NCI-H1105 (cell line): ENCODE results near the gene DCBLD2.

Experiments
- DNase-seq: peaks from one replicate; lab custom pipeline; 2025; lab: John Stamatoyannopoulos, UW

The DCBLD2 gene

DNA sequence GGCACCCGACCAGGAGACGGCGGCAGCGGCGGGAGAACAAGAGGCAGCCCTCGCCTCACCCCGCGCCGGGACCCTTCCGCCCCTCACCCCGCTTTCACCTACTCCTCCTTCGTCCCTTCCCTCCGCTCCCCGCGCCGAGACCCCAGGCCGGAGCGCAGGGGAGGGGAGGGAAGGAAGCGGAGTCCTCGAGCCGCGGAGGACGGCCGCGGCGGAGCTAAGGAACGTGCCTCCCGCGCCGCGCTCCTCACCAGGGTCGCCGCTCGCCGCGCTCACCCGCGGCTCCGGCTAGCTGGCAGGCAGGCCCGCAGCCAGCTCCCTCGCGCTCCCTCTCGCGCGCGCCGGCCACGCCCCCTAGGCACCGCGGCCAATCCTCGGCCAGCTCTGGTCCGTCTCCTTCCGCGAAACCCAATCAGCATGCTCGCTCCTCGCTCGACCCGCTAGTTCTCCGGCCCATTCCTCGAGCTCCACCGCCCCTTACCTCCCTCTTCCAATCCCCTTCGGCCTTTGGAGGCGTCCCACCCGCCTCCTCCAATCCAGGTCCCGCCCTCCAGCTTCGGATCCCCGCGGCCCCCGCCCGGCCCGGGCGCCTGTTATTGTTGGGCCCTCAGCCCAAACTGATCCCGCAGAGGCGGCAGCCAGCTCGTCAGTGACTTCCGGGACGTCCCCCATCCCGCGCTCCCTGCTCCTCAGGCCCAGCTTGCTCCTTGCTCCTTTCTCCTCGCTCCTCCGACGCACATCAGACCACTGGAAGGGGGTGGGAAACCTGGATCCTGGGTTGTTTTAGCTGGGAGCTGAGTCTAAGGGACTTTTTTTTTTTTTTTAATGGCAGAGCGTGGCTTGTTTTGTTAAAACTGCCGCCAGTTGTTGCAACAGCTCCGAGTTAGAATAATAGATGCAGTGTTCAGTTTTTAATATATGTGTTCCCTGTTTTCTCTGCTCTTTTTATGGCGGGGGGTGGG, at the start of gene DCBLD2:
Gene DCBLD2 (minus strand): TSS at position 304 of the 959 bp plus-strand sequence. CDS start 369 bp downstream, outside the sequence.
- DNase-seq, result peak; percentile 98

GRCh38 chr3:98945666-98946065, 44.2 kb upstream of the DCBLD2 start:
- no peak for DNase-seq

- no peak for DNase-seq
These were observed 43.6 kb upstream of the DCBLD2 start for GRCh38 chr3:98945101-98945524.

DNA sequence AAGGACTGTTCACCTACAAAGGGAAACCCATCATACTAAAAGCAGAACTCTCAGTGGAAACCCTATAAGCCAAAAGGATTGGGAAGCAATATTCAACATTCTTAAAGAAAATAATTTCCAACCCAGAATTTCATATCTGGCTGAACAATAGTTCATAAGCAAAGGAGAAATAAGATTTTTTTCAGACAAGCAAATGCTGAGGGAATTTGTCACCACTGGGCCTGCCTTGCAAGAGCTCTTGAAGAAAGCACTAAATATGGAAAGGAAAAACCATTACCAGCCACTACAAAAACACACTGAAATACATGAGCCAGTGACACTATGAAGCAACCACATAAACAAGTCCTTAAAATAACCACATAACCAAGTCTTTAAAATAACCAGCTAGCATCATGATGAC, 28.9 kb upstream of the DCBLD2 start:
- DNase-seq, result no peak

GRCh38 chr3:98921957-98922356, 20.5 kb upstream of the DCBLD2 start:
- no peak for DNase-seq

DNA sequence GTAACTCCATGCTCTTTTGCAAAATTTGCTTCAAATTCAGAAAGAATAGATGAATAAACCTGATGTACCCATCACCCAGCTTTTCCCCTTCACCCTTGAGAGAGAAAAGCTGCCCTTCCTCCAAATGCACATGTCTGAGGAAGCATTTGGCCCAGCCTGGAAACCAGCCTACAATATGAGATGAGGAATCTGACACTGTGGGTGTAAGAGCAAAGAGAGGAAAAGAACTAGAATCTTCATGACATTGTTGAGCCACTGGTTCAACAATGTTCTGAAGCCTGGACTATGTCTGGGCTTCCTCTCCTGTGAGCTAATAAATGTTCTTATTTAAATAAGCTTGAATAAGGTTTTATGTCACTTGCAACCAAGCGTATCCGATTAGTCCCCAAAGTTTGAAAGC, 18.7 kb upstream of the DCBLD2 start:
- no peak for DNase-seq

DNA sequence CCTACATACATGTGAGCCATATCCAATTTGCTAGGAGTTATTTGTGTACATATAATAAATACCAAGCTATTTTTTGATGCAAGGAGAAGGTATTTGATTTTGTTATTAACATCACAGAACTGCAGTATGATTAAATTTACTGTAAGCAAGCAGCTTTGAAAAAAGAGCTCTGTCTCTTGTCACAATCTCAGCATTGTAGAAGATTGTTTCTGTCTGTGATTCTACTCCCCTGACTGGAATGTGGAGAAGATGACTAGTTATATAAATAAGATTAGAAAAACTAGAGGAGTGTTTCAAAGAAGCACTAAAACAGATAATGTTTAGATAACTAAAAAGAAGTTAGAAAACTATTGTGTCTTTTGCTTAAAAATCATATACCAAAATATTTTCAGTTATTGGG, 17.1 kb upstream of the DCBLD2 start:
- DNase-seq, result no peak

DNA sequence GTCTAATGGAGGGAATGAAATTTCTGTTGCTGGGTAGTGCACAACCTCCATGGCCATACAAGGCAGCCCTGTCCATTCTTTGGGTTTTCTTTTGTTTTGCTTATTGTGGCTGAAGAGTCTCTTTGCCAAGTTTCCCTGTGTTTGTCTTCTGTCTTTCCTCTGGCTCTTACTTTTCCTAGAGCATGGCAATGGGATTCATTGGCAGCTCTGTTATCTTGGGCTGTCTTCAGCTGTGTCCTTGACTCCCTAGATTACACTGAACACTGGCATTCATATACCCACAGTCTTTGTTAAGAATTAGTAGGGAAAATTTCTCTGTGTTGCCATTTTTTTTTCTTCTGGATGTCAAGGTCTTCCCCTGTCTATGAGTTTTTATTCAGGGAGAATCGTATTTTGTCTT, 16.1 kb upstream of the DCBLD2 start:
- DNase-seq, result no peak

DNA sequence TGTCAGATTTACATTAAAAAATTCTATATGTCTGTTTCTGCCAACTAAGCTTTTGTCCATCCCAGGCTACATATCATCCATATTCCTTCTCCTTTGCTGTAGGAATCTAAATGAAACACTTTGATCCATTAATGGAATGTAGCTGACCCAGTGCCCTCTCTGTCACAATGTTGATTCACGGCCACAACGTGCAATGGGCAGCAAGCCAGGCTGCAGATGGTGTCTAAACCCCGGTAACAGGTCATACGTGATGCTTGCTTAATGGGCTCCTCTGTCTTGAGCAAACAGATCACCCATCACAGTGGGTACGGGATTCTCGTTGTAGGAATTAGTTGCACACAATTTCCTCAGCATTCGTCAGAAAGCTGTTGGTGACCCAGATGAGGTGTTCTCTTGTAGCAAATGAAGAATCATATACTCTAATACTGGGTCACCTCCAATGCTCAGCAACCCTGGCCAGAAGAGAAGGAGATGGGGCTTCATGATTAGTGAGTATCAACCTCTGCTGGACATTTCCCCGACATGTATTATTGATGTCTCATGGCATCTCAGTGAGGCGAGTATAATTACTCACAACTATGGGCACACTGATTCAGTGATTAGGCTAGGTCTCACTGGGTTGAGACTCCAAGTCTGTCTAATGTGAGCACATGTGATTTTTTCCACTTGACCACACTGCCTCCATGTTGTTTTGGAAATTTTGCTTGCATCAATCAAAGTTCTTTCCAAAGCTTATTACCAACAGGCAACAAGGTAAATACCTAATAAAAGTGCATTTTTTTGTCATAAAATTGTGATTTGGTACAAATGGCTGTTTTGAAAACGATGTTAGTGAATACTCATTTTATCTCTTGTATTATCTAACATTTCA, 12.9 kb upstream of the DCBLD2 start:
- DNase-seq, result no peak

DNA sequence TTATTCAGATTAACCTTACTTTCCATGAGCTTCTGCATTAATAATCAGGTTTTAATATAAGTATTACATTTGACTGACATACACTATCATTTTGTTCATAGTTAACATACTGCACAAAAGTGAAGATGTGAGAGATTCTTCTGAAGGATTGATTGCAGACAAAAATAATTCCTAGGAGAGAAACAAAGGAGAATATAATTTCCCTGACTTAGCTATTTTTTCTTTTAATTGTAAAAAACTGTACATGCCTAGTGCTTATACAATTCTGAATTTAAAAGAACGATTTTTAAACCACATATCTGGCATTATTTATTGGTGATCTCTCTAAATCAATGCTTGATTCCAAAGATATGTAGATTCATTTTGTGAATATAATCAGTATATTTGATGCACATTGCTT, 11.0 kb upstream of the DCBLD2 start:
- DNase-seq, result no peak

- no peak for DNase-seq
These were observed 4.7 kb upstream of the DCBLD2 start for GRCh38 chr3:98906230-98906629.

GRCh38 chr3:98903705-98904481, 2.4 kb upstream of the DCBLD2 start:
- no peak for DNase-seq

DNA sequence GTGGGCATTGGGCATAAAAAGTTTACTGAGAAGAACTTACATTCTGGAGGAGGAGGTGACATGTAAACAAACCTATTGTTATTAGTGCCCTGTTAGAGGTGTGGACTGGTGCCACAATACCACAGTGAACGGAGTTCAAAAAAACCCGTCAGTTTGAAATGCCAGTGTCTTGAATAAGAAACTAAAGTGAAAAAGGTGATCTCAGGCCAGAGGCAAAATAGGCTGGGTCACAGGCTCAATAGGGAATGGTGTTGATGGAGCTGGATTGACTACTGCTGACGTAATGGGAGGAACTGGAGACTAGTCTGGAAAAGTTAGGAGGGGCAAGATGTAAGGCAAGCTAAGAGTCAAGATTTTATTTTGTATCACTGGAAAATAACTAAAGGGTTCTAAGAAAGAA, 1.6 kb upstream of the DCBLD2 start:
- no peak for DNase-seq

DNA sequence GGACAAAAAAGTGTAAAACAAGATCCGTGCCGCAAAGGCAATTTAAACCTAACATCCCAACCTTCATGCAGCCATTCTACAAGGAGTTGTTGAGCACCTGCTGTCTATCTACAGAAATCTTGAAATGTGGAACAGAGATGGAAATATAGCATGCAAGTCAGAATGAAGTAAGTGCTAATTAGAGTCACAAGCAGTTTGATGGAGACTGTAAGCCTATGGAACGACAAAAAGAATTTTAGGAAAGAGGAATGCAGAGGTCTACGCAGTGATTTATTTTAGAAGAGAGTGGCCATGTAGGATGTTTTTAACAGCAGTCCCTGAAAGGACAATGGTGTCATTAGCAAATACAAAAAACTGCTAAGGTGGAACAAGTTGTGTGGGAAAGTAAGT, 851 bp upstream of the DCBLD2 start:
- DNase-seq, result no peak

GRCh38 chr3:98901119-98901391, 440 bp downstream of the DCBLD2 start:
- DNase-seq, result peak; percentile 51

DNA sequence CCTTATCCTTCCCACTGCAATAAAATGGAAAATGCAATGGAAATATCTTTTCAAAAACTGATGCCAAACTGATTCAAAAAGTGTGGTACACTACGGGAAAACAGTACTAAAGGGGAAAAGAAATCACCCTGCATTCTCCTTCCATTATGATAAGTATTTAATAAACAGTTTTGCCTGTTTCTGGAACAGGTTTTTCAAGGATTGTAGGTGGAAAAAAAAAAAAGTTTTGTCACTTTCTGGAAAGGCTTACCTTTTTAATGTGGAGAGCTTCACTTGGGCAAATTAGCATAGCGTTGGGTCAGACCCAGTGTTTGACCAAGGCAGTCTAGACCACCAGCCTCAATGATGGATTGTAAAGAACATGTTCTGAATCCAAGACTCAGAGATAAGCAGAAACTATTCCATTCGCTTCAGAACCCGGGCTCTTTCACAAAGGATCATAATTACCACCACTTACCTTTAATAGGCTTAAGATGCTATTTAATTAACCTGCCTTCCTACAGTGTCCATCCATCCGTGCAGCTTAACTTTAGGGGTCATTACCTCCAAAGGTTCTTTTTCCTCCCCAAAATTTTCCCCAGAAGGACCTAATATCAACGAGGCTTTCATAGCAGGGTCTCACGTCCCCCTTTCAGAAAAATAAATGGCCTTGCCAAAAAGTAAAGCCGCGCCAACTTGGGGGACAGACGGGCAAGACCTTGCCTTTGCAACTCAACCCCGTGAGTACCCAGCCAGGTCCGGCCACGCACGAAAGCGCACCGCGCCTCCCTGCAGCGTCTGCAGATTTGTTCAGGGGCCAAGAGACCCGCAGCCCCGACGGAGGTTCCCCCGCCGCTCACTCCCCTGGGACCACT, 1.0 kb downstream of the DCBLD2 start:
- DNase-seq, result peak; percentile 51

- no peak for DNase-seq
These were observed 3.8 kb downstream of the DCBLD2 start for GRCh38 chr3:98897701-98898100.

DNA sequence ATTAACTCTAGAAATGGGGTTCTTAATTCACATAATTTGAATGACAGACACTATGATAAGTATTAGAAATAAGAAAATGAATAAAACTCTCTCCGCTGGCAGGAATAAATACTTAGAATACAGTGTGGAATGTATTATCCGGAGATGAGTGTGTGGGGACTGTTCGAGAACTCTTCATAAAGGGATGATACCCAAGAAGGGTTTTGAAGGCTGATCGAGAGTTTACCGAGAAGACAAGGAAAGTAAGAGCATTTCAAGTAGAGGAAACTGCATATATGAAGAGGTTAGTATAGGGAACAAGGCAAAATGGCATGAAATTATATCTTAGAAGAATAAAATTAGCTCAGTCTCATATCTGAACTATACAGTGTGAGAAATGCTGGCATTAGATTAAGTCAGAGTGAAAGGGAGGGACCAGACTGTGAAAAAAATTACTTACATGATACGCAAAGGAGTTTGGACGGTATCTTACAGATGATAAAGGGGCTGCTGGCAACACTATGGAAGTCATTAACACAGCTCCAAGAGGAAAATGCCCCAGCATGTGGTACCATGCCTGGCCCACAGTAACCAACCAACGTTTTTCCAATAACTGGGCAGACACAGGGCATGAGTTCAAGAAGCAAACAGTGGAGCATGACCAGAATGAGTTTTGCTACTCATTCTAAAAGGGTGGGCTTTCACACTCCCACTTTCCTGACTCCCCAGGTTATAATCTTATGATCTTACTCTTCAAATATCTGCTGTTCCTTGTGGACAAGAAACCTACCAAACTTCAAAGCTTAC, 6.5 kb downstream of the DCBLD2 start:
- no peak for DNase-seq

GRCh38 chr3:98893740-98894139, 7.8 kb downstream of the DCBLD2 start:
- DNase-seq, result no peak

DNA sequence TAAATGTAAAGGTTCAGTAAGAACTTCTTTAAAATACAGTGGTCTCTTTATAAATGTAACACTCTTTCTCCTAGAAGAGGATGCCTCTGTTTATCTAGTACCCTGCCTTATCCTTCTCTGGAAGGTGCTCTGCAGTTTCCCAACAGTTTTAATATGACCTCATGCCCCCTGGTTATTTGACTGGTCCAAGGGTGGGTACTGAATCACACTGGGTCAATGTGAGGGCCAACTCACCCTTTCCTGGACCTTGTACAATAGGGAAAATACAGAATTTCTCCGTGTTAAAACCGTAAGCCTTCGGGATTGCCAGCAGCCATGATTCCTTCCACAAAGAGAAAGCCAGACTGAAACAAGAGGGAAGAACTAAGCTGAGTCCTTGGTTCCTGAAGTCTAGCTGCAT, 9.2 kb downstream of the DCBLD2 start:
- no peak for DNase-seq
